ENCODE measurements around the gene TIE1. TPM values are rescaled to one million over a fixed set of nuclear protein-coding genes. Genes with fewer than 3 reads are reported as not detected.

TIE1 gene
- total RNA-seq, 4 donors from 2014 or later = 5.6 to 38.8 (median 8.9) TPM

DNA sequence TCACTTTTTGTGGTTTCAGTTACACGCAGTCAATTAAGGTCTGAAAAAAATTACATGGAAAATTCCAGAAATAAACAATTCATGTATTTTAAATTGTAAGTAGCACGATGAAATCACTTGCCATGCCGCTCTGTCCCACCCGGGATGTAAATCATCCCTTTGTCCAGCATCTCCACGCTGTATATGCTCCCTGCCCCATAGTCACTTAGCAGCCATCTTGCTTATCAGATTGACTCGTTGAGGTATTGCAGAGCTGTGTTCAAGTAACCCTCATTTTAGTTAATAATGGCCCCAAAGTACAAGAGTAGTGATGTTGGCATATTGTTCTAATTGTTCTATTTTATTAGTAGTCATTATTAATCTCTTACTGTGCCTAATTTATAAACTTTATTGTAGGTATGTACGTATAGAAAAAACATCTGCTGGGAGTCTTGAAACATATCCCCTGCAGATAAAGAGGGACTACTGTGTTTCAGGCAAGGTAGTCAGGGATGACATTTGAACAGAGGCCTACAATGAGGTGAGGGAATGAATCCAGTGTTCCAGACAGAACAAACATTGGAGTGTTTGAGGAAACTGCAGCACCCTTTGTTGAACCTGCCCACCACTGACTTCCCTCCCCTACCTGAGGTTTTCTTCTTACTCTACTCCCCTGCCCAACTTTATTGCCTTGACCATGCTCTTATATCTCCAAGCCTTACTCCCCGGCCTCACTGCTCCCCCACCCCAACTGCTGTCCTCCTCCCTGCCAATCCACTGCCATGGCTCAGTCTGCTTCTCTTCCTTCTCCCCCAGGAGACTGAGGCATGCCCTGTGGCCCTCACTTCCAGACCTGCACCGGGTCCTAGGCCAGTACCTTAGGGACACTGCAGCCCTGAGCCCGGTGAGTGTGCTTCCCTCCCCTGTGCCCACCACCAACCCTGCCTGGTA, 50.9 kb downstream of the TIE1 start:
- Histone ChIP-seq H3K4me1 (peaks cover 0 to 7% (median 0%) of the 10 kb centered on the region in 4 donors), H3K4me3 (no peak overlapping the region), H3K36me3 (no peaks in the 10 kb centered on the region), H3K9me3 (no peaks in the 10 kb centered on the region), H3K27me3 (no peaks in the 10 kb centered on the region), H3K27ac (no peak overlapping the region)
- no peak for TF ChIP-seq POLR2A (IDR thresholded peaks at IDR 0.05)
- no peak for DNase-seq

GRCh38 chr1:43352351-43352705, 51.5 kb downstream of the TIE1 start:
- Histone ChIP-seq H3K4me1 (peaks cover 0 to 9% (median 0%) of the 10 kb centered on the region in 4 donors), H3K36me3 (no peaks in the 10 kb centered on the region), H3K4me3 (no peak overlapping the region), H3K27ac (no peak overlapping the region), H3K9me3 (no peaks in the 10 kb centered on the region), H3K27me3 (no peaks in the 10 kb centered on the region)
- TF ChIP-seq, protein P1, sequence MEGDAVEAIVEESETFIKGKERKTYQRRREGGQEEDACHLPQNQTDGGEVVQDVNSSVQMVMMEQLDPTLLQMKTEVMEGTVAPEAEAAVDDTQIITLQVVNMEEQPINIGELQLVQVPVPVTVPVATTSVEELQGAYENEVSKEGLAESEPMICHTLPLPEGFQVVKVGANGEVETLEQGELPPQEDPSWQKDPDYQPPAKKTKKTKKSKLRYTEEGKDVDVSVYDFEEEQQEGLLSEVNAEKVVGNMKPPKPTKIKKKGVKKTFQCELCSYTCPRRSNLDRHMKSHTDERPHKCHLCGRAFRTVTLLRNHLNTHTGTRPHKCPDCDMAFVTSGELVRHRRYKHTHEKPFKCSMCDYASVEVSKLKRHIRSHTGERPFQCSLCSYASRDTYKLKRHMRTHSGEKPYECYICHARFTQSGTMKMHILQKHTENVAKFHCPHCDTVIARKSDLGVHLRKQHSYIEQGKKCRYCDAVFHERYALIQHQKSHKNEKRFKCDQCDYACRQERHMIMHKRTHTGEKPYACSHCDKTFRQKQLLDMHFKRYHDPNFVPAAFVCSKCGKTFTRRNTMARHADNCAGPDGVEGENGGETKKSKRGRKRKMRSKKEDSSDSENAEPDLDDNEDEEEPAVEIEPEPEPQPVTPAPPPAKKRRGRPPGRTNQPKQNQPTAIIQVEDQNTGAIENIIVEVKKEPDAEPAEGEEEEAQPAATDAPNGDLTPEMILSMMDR (IDR thresholded peaks at IDR 0.05) = no peak
- no peak for TF ChIP-seq POLR2A (IDR thresholded peaks at IDR 0.05)
- DNase-seq = no peak

DNA sequence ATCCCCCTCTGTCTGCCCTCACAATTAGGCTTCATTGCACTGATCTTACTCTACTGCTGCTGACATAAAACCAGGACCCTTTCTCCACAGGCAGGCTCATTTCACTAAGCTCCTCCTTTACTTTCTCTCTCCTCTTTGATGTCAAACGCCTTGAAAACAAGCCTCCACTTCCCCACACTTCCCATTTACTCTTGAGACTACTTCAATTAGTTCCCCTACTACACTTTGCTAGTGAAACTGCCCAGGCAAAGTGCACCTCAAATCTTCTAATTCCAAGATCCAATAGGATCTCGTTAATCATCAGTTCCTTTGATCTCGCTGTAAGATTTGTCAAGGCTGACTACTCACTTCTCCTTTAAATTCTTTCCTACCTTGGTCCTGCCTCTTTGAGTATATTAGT, 52.1 kb downstream of the TIE1 start:
- Histone ChIP-seq H3K4me1 (peaks cover 0 to 14% (median 3%) of the 10 kb centered on the region in 4 donors), H3K9me3 (no peaks in the 10 kb centered on the region), H3K27ac (no peak overlapping the region), H3K36me3 (no peaks in the 10 kb centered on the region), H3K27me3 (no peaks in the 10 kb centered on the region), H3K4me3 (no peak overlapping the region)
- DNase-seq = no peak
- TF ChIP-seq, protein P1 (IDR thresholded peaks at IDR 0.05) = no peak
- TF ChIP-seq POLR2A (IDR thresholded peaks at IDR 0.05) = no peak

- peaks cover 5 to 16% (median 6%) of the 10 kb centered on the region in 4 donors for H3K4me1 ChIP-seq
- no peak for DNase-seq
Measured at GRCh38 chr1:43354471-43354870, 53.7 kb downstream of the TIE1 start.

GRCh38 chr1:43354936-43355335, 54.2 kb downstream of the TIE1 start:
- H3K4me3 ChIP-seq = no peak overlapping the region
- H3K36me3 ChIP-seq = no peaks in the 10 kb centered on the region
- TF ChIP-seq POLR2A (IDR thresholded peaks at IDR 0.05) = no peak
- TF ChIP-seq, protein P1 (IDR thresholded peaks at IDR 0.05) = no peak
- no peak overlapping the region for H3K27ac ChIP-seq
- H3K9me3 ChIP-seq = no peaks in the 10 kb centered on the region
- no peak for DNase-seq
- peaks cover 5 to 19% (median 6%) of the 10 kb centered on the region in 4 donors for H3K4me1 ChIP-seq
- H3K27me3 ChIP-seq = no peaks in the 10 kb centered on the region

More at GRCh38 chr1:43354471-43354870, 53.7 kb downstream of the TIE1 start:
- Histone ChIP-seq H3K27me3 (no peaks in the 10 kb centered on the region), H3K9me3 (no peaks in the 10 kb centered on the region), H3K27ac (no peak overlapping the region), H3K36me3 (no peaks in the 10 kb centered on the region), H3K4me3 (no peak overlapping the region)
- TF ChIP-seq, protein P1 (IDR thresholded peaks at IDR 0.05) = no peak
- no peak for TF ChIP-seq POLR2A (IDR thresholded peaks at IDR 0.05)

DNA sequence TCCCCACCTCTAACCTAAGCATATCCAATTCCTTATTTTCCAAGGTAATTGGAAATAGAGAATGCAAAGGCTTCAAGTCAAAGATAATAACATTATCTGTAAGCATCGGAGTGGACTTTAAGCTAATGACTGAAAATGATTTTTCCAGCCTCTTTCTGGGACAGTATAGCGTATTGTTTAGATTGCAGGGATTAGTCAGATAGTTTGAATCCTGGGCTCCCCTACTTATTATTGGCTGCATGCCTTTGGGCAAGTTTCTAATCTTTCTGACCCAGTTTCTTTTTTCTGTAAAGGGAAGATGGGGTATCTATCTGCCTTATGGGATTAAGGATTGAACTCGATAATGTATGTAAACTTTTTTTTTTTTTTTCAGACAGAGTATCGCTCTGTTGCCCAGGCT, 56.5 kb downstream of the TIE1 start:
- Histone ChIP-seq H3K4me3 (no peak overlapping the region), H3K36me3 (peaks cover 0 to 19% (median 0%) of the 10 kb centered on the region in 3 donors), H3K4me1 (peaks cover 5 to 28% (median 6%) of the 10 kb centered on the region in 4 donors), H3K9me3 (no peaks in the 10 kb centered on the region), H3K27me3 (no peaks in the 10 kb centered on the region), H3K27ac (no peak overlapping the region)
- TF ChIP-seq, protein P1 (IDR thresholded peaks at IDR 0.05) = no peak
- no peak for TF ChIP-seq POLR2A (IDR thresholded peaks at IDR 0.05)
- no peak for DNase-seq

Data from Peyer's patch (tissue), 4 donors.